WTC11 (cell line): ENCODE results near the gene FAU.

Source experiments
- FOXK1 ChIP-seq: sonication (generic); formaldehyde crosslinking; IDR thresholded peaks from 2 replicates; pipeline ENCODE4 v1.8.0; 2022; ENCODE audit warnings: mild to moderate bottlenecking, moderate library complexity, missing genetic modification reagents
- GABPB1 ChIP-seq: sonication (generic); formaldehyde crosslinking; IDR thresholded peaks from 2 replicates; pipeline ENCODE4 v1.8.1; 2023; ENCODE audit warnings: mild to moderate bottlenecking, missing genetic modification reagents
- RELA ChIP-seq: sonication (generic); formaldehyde crosslinking; IDR thresholded peaks from 2 replicates; pipeline ENCODE4 v1.8.1; 2022; ENCODE audit warnings: missing genetic modification reagents, mild to moderate bottlenecking, borderline replicate concordance
- TCF7 ChIP-seq: sonication (generic); formaldehyde crosslinking; IDR thresholded peaks from 2 replicates; pipeline ENCODE4 v1.8.0; 2022; ENCODE audit warnings: mild to moderate bottlenecking, low read depth, missing genetic modification reagents, moderate library complexity
- TEAD4 ChIP-seq: sonication (generic); formaldehyde crosslinking; IDR thresholded peaks from 2 replicates; pipeline ENCODE4 v1.8.0; 2022; ENCODE audit warnings: mild to moderate bottlenecking, missing genetic modification reagents
- TF ChIP-seq, protein P1 (sequence below): fragments of 200-600 bp; IDR thresholded peaks from 2 replicates; pipeline ENCODE4 v1.8.0; 2022; ENCODE audit warnings: antibody characterized with exemption
- TF ChIP-seq, protein P2 (sequence below): sonication (generic); formaldehyde crosslinking; IDR thresholded peaks from 2 replicates; pipeline ENCODE4 v1.8.0; 2022; ENCODE audit warnings: mild to moderate bottlenecking, missing genetic modification reagents

- TF ChIP-seq RELA (CRISPR knock-in tag): no peak
- no peak for TF ChIP-seq FOXK1 (CRISPR knock-in tag)
- TF ChIP-seq, protein P1, sequence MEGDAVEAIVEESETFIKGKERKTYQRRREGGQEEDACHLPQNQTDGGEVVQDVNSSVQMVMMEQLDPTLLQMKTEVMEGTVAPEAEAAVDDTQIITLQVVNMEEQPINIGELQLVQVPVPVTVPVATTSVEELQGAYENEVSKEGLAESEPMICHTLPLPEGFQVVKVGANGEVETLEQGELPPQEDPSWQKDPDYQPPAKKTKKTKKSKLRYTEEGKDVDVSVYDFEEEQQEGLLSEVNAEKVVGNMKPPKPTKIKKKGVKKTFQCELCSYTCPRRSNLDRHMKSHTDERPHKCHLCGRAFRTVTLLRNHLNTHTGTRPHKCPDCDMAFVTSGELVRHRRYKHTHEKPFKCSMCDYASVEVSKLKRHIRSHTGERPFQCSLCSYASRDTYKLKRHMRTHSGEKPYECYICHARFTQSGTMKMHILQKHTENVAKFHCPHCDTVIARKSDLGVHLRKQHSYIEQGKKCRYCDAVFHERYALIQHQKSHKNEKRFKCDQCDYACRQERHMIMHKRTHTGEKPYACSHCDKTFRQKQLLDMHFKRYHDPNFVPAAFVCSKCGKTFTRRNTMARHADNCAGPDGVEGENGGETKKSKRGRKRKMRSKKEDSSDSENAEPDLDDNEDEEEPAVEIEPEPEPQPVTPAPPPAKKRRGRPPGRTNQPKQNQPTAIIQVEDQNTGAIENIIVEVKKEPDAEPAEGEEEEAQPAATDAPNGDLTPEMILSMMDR: no peak
- TF ChIP-seq TCF7 (CRISPR knock-in tag): no peak
- TF ChIP-seq, protein P2, sequence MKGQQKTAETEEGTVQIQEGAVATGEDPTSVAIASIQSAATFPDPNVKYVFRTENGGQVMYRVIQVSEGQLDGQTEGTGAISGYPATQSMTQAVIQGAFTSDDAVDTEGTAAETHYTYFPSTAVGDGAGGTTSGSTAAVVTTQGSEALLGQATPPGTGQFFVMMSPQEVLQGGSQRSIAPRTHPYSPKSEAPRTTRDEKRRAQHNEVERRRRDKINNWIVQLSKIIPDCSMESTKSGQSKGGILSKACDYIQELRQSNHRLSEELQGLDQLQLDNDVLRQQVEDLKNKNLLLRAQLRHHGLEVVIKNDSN (CRISPR knock-in tag): no peak
- no peak for TF ChIP-seq GABPB1 (CRISPR knock-in tag)
- TF ChIP-seq TEAD4 (CRISPR knock-in tag): no peak
These were observed 13.8 kb upstream of the FAU start for GRCh38 chr11:65135633-65136145.
